H1 (cell line): ENCODE measurements around the gene HDAC11. TPM values are rescaled to one million over a fixed set of nuclear protein-coding genes. Genes with fewer than 3 reads are reported as not detected.

Experiments used
- CTCF ChIA-PET: fragments of 300-600 bp; sonication (Branson Sonifier 250); formaldehyde crosslinking; loops from one replicate; lab custom pipeline; 2021; ENCODE audit not compliant: partially characterized antibody; lab: Charles Lee
- POLR2A ChIA-PET: fragments of 300-600 bp; sonication (Branson Sonifier 250); formaldehyde crosslinking; loops from one replicate; lab custom pipeline; 2021; ENCODE audit warnings: inconsistent platforms; ENCODE audit not compliant: partially characterized antibody; lab: Charles Lee
- DNase-seq, 2 experiments: peaks; one replicate each; pipeline versions ENCODE4 v3.0.0 to v3.0.0-alpha.2; 2010 to 2022; ENCODE audit warnings: low spot score in 2 of 2, low read depth in 1 of 2, mixed read lengths in 1 of 2
- FAIRE-seq: peaks from 2 replicates; lab custom pipeline; 2011; peaks lifted over from hg19 to GRCh38; lab: Jason Lieb, UNC
- H2AFZ ChIP-seq: 2 replicates; pipeline ENCODE4 v1.8.1; 2012; ENCODE audit warnings: low read length, inconsistent platforms
- H2AK5ac ChIP-seq: 2 replicates; pipeline ENCODE4 v1.6.1; 2013; ENCODE audit warnings: low read depth, low read length
- H2BK120ac ChIP-seq: replicated peaks from 2 replicates; pipeline ENCODE3; 2013; ENCODE audit warnings: low read depth, low read length, inconsistent platforms
- H2BK12ac ChIP-seq: 2 replicates; pipeline ENCODE4 v1.6.1; 2013; ENCODE audit warnings: low read depth, low read length
- H2BK15ac ChIP-seq: 2 replicates; pipeline ENCODE4 v1.6.1; 2013; ENCODE audit warnings: low read length
- H2BK20ac ChIP-seq: 2 replicates; pipeline ENCODE4 v1.6.1; 2013; ENCODE audit warnings: low read length
- H2BK5ac ChIP-seq: 2 replicates; pipeline ENCODE4 v1.6.1; 2013; ENCODE audit warnings: low read depth, low read length
- H3K14ac ChIP-seq: 2 replicates; pipeline ENCODE4 v1.6.1; 2013; ENCODE audit warnings: inconsistent platforms; ENCODE audit not compliant: insufficient read length
- H3K18ac ChIP-seq: 2 replicates; pipeline ENCODE4 v1.6.1; 2013; ENCODE audit warnings: low read length; ENCODE audit errors: extremely low read depth
- H3K23ac ChIP-seq: 2 replicates; pipeline ENCODE4 v1.6.1; 2013; ENCODE audit warnings: inconsistent platforms; ENCODE audit not compliant: insufficient read length
- H3K23me2 ChIP-seq: 2 replicates; pipeline ENCODE4 v1.6.1; 2013; ENCODE audit warnings: low read depth, low read length
- H3K27ac ChIP-seq: 2 replicates; pipeline ENCODE4 v1.6.1; 2011; ENCODE audit warnings: low read depth, low read length, inconsistent platforms
- H3K27me3 ChIP-seq, 4 experiments: replicated peaks in 1 of 4; 1 replicate in 1 of 4; 2 replicates in 3 of 4; pipeline versions ENCODE4 v1.6.1 to v1.8.1; 2011 to 2013; ENCODE audit warnings: low read length in 3 of 4, mild to moderate bottlenecking in 3 of 4, inconsistent platforms in 2 of 4, mixed read lengths in 2 of 4, moderate library complexity in 1 of 4; ENCODE audit not compliant: control insufficient read depth in 3 of 4, insufficient read depth in 3 of 4; ENCODE audit errors: extremely low read depth in 1 of 4
- H3K36me3 ChIP-seq, 4 experiments: 2 replicates each; pipeline versions ENCODE4 v1.6.1 to v1.8.1; 2011 to 2013; ENCODE audit warnings: mild to moderate bottlenecking in 4 of 4, low read length in 3 of 4, moderate library complexity in 2 of 4, control low read depth in 1 of 4, inconsistent platforms in 1 of 4; ENCODE audit not compliant: insufficient read depth in 4 of 4, control insufficient read depth in 2 of 4
- H3K4ac ChIP-seq: replicated peaks from 2 replicates; pipeline ENCODE3; 2013; ENCODE audit warnings: low read length, low read depth, mixed read lengths, inconsistent platforms; ENCODE audit not compliant: insufficient read length
- H3K4me1 ChIP-seq, 4 experiments: replicated peaks in 1 of 4; 1 replicate in 1 of 4; 2 replicates in 3 of 4; pipeline versions ENCODE4 v1.6.1 to v1.8.1; 2011 to 2013; ENCODE audit warnings: low read length in 3 of 4, inconsistent platforms in 2 of 4, mixed read lengths in 1 of 4; ENCODE audit not compliant: insufficient read depth in 4 of 4, control insufficient read depth in 3 of 4
- H3K4me2 ChIP-seq, 2 experiments: 2 replicates each; pipeline versions ENCODE4 v1.6.1 to v1.8.1; 2011 to 2013; ENCODE audit warnings: low read depth in 2 of 2, low read length in 2 of 2, control low read depth in 1 of 2, inconsistent platforms in 1 of 2, mild to moderate bottlenecking in 1 of 2; ENCODE audit not compliant: insufficient read depth in 1 of 2
- H3K4me3 ChIP-seq, 4 experiments: fragments of 200-600, 300-600 bp in 1 of 4; sonication (generic), shearing (Covaris generic), sonication (Bioruptor Twin) in 1 of 4; 2 replicates each; pipeline versions ENCODE4 v1.5.1 to v1.8.1; 2011 to 2016; ENCODE audit warnings: low read length in 4 of 4, low read depth in 3 of 4, control low read depth in 2 of 4, inconsistent platforms in 2 of 4, mild to moderate bottlenecking in 2 of 4, mixed read lengths in 1 of 4, moderate library complexity in 1 of 4; ENCODE audit not compliant: insufficient read depth in 2 of 4; ENCODE audit errors: extremely low read depth in 1 of 4
- H3K56ac ChIP-seq: replicated peaks from 2 replicates; pipeline ENCODE3; 2013; ENCODE audit warnings: low read depth, mild to moderate bottlenecking, mixed read lengths, low read length, inconsistent platforms; ENCODE audit not compliant: insufficient read length
- H3K79me1 ChIP-seq: 2 replicates; pipeline ENCODE4 v1.6.1; 2013; ENCODE audit warnings: low read depth, low read length, control low read depth
- H3K79me2 ChIP-seq, 2 experiments: 2 replicates each; pipeline versions ENCODE4 v1.6.1 to v1.8.1; 2012 to 2013; ENCODE audit warnings: low read length in 2 of 2, mild to moderate bottlenecking in 2 of 2, inconsistent platforms in 1 of 2; ENCODE audit not compliant: insufficient read depth in 2 of 2, control insufficient read depth in 1 of 2
- H3K9ac ChIP-seq, 4 experiments: replicated peaks in 1 of 4; 1 replicate in 1 of 4; 2 replicates in 3 of 4; pipeline versions ENCODE4 v1.6.1 to v1.8.1; 2011 to 2013; ENCODE audit warnings: low read depth in 3 of 4, low read length in 3 of 4, control low read depth in 2 of 4, mild to moderate bottlenecking in 2 of 4, moderate library complexity in 2 of 4, inconsistent platforms in 1 of 4; ENCODE audit errors: extremely low read depth in 1 of 4
- H3K9me3 ChIP-seq, 2 experiments: 2 replicates each; pipeline versions ENCODE4 v1.6.1 to v1.8.1; 2012 to 2013; ENCODE audit warnings: mild to moderate bottlenecking in 2 of 2, moderate library complexity in 2 of 2, control low read depth in 1 of 2, inconsistent platforms in 1 of 2, low read depth in 1 of 2, low read length in 1 of 2, mixed read lengths in 1 of 2; ENCODE audit not compliant: insufficient read depth in 2 of 2
- H4K20me1 ChIP-seq, 2 experiments: replicated peaks in 1 of 2; 2 replicates each; pipeline versions ENCODE3 to v1.8.1; 2011 to 2013; ENCODE audit warnings: inconsistent platforms in 2 of 2, low read length in 2 of 2, mild to moderate bottlenecking in 1 of 2; ENCODE audit not compliant: insufficient read depth in 2 of 2, control insufficient read depth in 1 of 2
- H4K5ac ChIP-seq: 2 replicates; pipeline ENCODE4 v1.6.1; 2013; ENCODE audit warnings: low read length, low read depth, mixed read lengths, inconsistent platforms; ENCODE audit not compliant: insufficient read length
- H4K8ac ChIP-seq: 2 replicates; pipeline ENCODE4 v1.8.0; 2013; ENCODE audit warnings: mild to moderate bottlenecking, moderate library complexity, low read length, inconsistent platforms; ENCODE audit not compliant: insufficient read depth; ENCODE audit errors: extremely low read depth
- H4K91ac ChIP-seq: replicated peaks from 2 replicates; pipeline ENCODE3; 2013; ENCODE audit warnings: low read length, mixed read lengths, inconsistent platforms; ENCODE audit not compliant: insufficient read length
- BRCA1 ChIP-seq: IDR thresholded peaks from 2 replicates; pipeline ENCODE4 v1.6.1; 2012; ENCODE audit warnings: low read depth, low read length, improper control_type of control experiment
- RXRA ChIP-seq: IDR thresholded peaks from 2 replicates; pipeline ENCODE4 v1.6.1; 2011; ENCODE audit warnings: low read depth, mild to moderate bottlenecking, low read length, moderate library complexity; ENCODE audit not compliant: insufficient read depth
- WGBS, 2 experiments: shearing (Covaris generic) in 1 of 2; methylation state at CpG; one replicate each; pipeline versions ENCODE4 v1.1.6 to v1.1.7; 2013 to 2015; ENCODE audit warnings: low lambda C conversion rate in 2 of 2, mixed read lengths in 2 of 2, inconsistent platforms in 1 of 2, low coverage in 1 of 2, missing lambda C conversion rate in 1 of 2; ENCODE audit not compliant: insufficient replicate concordance in 2 of 2, insufficient coverage in 1 of 2, insufficient read length in 1 of 2; ENCODE audit errors: extremely low coverage in 1 of 2, missing lambda C conversion rate in 1 of 2; 5-methylcytosine and 5-hydroxymethylcytosine counted together
- polyA plus RNA-seq, 7 experiments: library from polyadenylated mRNA; depleted of rRNA in 3 of 7; stranded (reverse) in 5 of 7; unstranded in 2 of 7; fragments of >200 nt in 5 of 7; fragments of 200-250 nt in 2 of 7; gene quantifications; 1 replicate in 5 of 7; 2 replicates in 1 of 7; 4 replicates in 1 of 7; pipeline versions ENCODE4 v1.2.1 to v1.2.3, GENCODE V29; 2011 to 2013; ENCODE audit warnings: missing spikeins in 2 of 7, mixed read lengths in 2 of 7
- total RNA-seq: library from RNA; stranded (reverse); fragmentation: NEBNext Ultra II Directional; extraction: Animal tissue kit (Norgen Biotek cat#: 25700); gene quantifications from 2 replicates; pipeline ENCODE4 v1.2.1, GENCODE V29; 2021

Gene HDAC11
- total and polyA plus RNA-seq, 2 of the 8 experiments (the other 6 are each of a cell fraction or from before 2014, with no cell fraction given) = 6.8 to 7.4 TPM

DNA sequence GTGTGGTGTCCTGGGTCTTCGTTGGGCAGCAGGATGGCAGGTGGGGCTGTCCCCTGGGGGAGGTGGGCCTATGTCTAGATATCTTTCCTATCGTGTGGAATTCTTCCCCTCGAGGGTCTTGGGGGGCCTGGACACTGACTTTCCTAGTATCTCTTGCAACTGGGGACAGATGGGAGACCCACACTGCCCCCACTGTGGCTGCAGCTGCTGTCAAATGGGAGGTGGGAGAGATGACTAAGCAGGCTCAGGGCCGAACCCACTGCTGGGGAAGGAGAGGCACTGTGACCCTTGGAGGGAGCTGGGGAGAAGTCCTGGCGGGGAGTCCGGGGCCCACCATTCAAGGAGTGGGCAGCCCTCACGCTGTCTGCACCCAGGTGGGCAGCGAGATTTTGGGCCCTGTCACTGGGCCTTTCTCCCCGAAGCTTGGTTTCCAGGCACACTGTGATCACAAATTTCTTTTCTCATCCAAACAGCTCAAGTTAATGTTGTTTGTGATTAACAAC, 65.9 kb downstream of the HDAC11 start:
- H3K4me2 ChIP-seq = no peak overlapping the region

More for the DNA sequence above, 65.9 kb downstream of the HDAC11 start:
- no peaks in the 10 kb centered on the region for H3K36me3 ChIP-seq
- no peak overlapping the region for H3K4ac ChIP-seq
- TF ChIP-seq RXRA (no peak), BRCA1 (no peak)
- peaks cover 0 to 28% (median 9%) of the 10 kb centered on the region in 4 experiments; a peak in 6 of 7 replicates for H3K4me1 ChIP-seq
- POLR2A ChIA-PET = interaction anchor here (1.4 kb wide), 1 partner anchor 10 kb away, joined by 3 read pairs; no protein-coding TSS in a partner anchor
- 87% methylated on average over 9 of the region's 9 CpGs; no CpG with 5 or more reads in 1 of the 2 experiments for WGBS, 2 experiments
- peaks cover 2% of the 10 kb centered on the region; the same call in 1 of the 2 replicates for H3K23me2 ChIP-seq
- H3K27ac ChIP-seq = no peak overlapping the region
- no peak overlapping the region for H4K91ac ChIP-seq
- H4K5ac ChIP-seq = no peak overlapping the region
- H3K27me3 ChIP-seq = peaks cover 0 to 22% (median 18%) of the 10 kb centered on the region in 4 experiments; a peak in 6 of 7 replicates
- H2BK5ac ChIP-seq = no peak overlapping the region
- no peaks in the 10 kb centered on the region for H3K9me3 ChIP-seq
- H2AK5ac ChIP-seq = no peak overlapping the region
- no peak overlapping the region for H2BK120ac ChIP-seq
- no peak overlapping the region for H2BK20ac ChIP-seq
- H3K56ac ChIP-seq = no peak overlapping the region
- no peaks in the 10 kb centered on the region for H3K79me1 ChIP-seq
- H3K18ac ChIP-seq = no peak overlapping the region
- H4K20me1 ChIP-seq = peaks cover 0 to 1% of the 10 kb centered on the region in 2 experiments
- CTCF ChIA-PET = interaction anchor here (1.2 to 51.2 kb wide), 4 partner anchors 8 to 39 kb away, joined by 4 to 856 read pairs (median 8); no protein-coding TSS in a partner anchor
- FAIRE-seq (no peak), DNase-seq (no peak)
- H3K79me2 ChIP-seq = no peaks in the 10 kb centered on the region
- no peak overlapping the region for H3K4me3 ChIP-seq
- no peak overlapping the region for H2BK15ac ChIP-seq
- H3K14ac ChIP-seq = no peak overlapping the region
- H4K8ac ChIP-seq = no peak overlapping the region
- no peak overlapping the region for H2BK12ac ChIP-seq
- H3K23ac ChIP-seq = no peak overlapping the region
- H3K9ac ChIP-seq = no peak overlapping the region
- H2AFZ ChIP-seq = no peak overlapping the region
